ENCODE measurements around the gene SNPH. TPM values are rescaled to one million over a fixed set of nuclear protein-coding genes. Genes with fewer than 3 reads are reported as not detected.
"Not testable (repeated sequence)": the region's sequence is repeated elsewhere in the genome, so short reads cannot be mapped to it uniquely, and the experiment has no call there.

Gene SNPH
- total RNA-seq, 2 experiments from 2014 or later, result 1.9 to 2.1 TPM

- POLR2A ChIA-PET, result interaction anchor here (0.9 to 1.0 kb wide), 2 partner anchors 11 to 49 kb away, joined by 3 read pairs; no protein-coding TSS in a partner anchor
- CTCF ChIA-PET, result no interaction called here
Observed at GRCh38 chr20:1328680-1329330, 62.7 kb downstream of the SNPH start, which contains the start of gene SDCBP2. SDCBP2 (minus strand) TSS chr20:1329139; CDS start chr20:1320416, 8,723 bp downstream.

- CTCF ChIA-PET, result interaction anchor here (0.7 kb wide), 1 partner anchor 27 kb away, joined by 4 read pairs; no protein-coding TSS in a partner anchor
- POLR2A ChIA-PET, result no interaction called here
Observed at GRCh38 chr20:1330075-1330830, 64.2 kb downstream of the SNPH start.

GRCh38 chr20:1331101-1331500, 65.0 kb downstream of the SNPH start:
- POLR2A ChIA-PET, result no interaction called here
- CTCF ChIA-PET, result no interaction called here

GRCh38 chr20:1331801-1332453, 65.8 kb downstream of the SNPH start:
- POLR2A ChIA-PET, result no interaction called here
- CTCF ChIA-PET, result no interaction called here

GRCh38 chr20:1332749-1333300, 66.7 kb downstream of the SNPH start:
- ChIA-PET POLR2A (no interaction called here), CTCF (no interaction called here)

GRCh38 chr20:1333462-1334369, 67.6 kb downstream of the SNPH start:
- POLR2A ChIA-PET, result no interaction called here
- CTCF ChIA-PET, result interaction anchor here (0.8 kb wide), 1 partner anchor 12 kb away, joined by 3 read pairs; no protein-coding TSS in a partner anchor

GRCh38 chr20:1334370-1334731, 68.3 kb downstream of the SNPH start:
- POLR2A ChIA-PET, result no interaction called here
- CTCF ChIA-PET, result interaction anchor here (0.8 kb wide), 1 partner anchor 13 kb away, joined by 3 read pairs; no protein-coding TSS in a partner anchor

- ChIA-PET POLR2A (no interaction called here), CTCF (interaction anchor here (0.8 kb wide), 1 partner anchor 13 kb away, joined by 3 read pairs; no protein-coding TSS in a partner anchor)
Observed at GRCh38 chr20:1334761-1335160, 68.7 kb downstream of the SNPH start.

- ChIA-PET CTCF (interaction anchor here (0.5 to 0.6 kb wide), 2 partner anchors 417 to 582 kb away, joined by 3 to 4 read pairs; no protein-coding TSS in a partner anchor), POLR2A (interaction anchor here (0.6 to 0.9 kb wide), 2 partner anchors 11 to 41 kb away, joined by 3 to 4 read pairs; no protein-coding TSS in a partner anchor)
Observed at GRCh38 chr20:1335961-1336698, 70.0 kb downstream of the SNPH start.

- ChIA-PET CTCF (interaction anchor here (0.5 to 0.6 kb wide), 2 partner anchors 418 to 581 kb away, joined by 3 to 4 read pairs; no protein-coding TSS in a partner anchor), POLR2A (interaction anchor here (0.6 to 1.3 kb wide), 2 partner anchors 11 kb away, joined by 3 read pairs; no protein-coding TSS in a partner anchor)
Observed at GRCh38 chr20:1336699-1337367, 70.7 kb downstream of the SNPH start.

- CTCF ChIA-PET, result no interaction called here
- POLR2A ChIA-PET, result interaction anchor here (1.3 kb wide), 1 partner anchor 12 kb away, joined by 3 read pairs; no protein-coding TSS in a partner anchor
Observed at GRCh38 chr20:1337441-1337840, 71.3 kb downstream of the SNPH start.

GRCh38 chr20:1338096-1338495, 72.0 kb downstream of the SNPH start:
- ChIA-PET POLR2A (interaction anchor here (1.3 kb wide), 1 partner anchor 13 kb away, joined by 3 read pairs; no protein-coding TSS in a partner anchor), CTCF (no interaction called here)

GRCh38 chr20:1338801-1339200, 72.7 kb downstream of the SNPH start:
- CTCF ChIA-PET, result no interaction called here
- POLR2A ChIA-PET, result no interaction called here

GRCh38 chr20:1341561-1342265, 75.6 kb downstream of the SNPH start:
- ChIA-PET POLR2A (no interaction called here), CTCF (no interaction called here)

- CTCF ChIA-PET, result interaction anchor here (1.4 kb wide), 1 partner anchor 32 kb away, joined by 4 read pairs; no protein-coding TSS in a partner anchor
- POLR2A ChIA-PET, result not testable (repeated sequence)
Observed at GRCh38 chr20:1343446-1344124, 77.5 kb downstream of the SNPH start.
